HepG2 (cell line): ENCODE results near the gene SHF. TPM values are rescaled to one million over a fixed set of nuclear protein-coding genes. Genes with fewer than 3 reads are reported as not detected.

Experiments
- AGO1 ChIP-seq: fragments of 200-400 bp; formaldehyde crosslinking; IDR thresholded peaks from 2 replicates; pipeline ENCODE4 v1.6.1; 2017; ENCODE audit warnings: mild to moderate bottlenecking, low read depth, low read length, moderate library complexity; ENCODE audit not compliant: poor library complexity, severe bottlenecking
- CCAR2 ChIP-seq: fragments of 200-400 bp; formaldehyde crosslinking; optimal IDR thresholded peaks from 2 replicates; pipeline ENCODE3; 2018; ENCODE audit warnings: low read depth, mild to moderate bottlenecking, low read length, moderate library complexity
- CREM ChIP-seq, 2 experiments: sonication (generic) in 1 of 2; formaldehyde crosslinking in 1 of 2; IDR thresholded peaks; 2 replicates each; pipeline versions ENCODE4 v1.4.0 to v1.6.1; 2016 to 2020; ENCODE audit warnings: antibody characterized with exemption in 1 of 2, mild to moderate bottlenecking in 1 of 2, missing genetic modification reagents in 1 of 2
- ETV5 ChIP-seq: IDR thresholded peaks from 2 replicates; pipeline ENCODE4 v1.6.1; 2018; ENCODE audit warnings: missing biosample characterization, missing genetic modification reagents, inconsistent platforms, borderline replicate concordance
- FOXO1 ChIP-seq: sonication (generic); formaldehyde crosslinking; IDR thresholded peaks from 2 replicates; pipeline ENCODE4 v1.4.0; 2020; ENCODE audit warnings: missing genetic modification reagents
- ISL2 ChIP-seq: sonication (generic); formaldehyde crosslinking; IDR thresholded peaks from 2 replicates; pipeline ENCODE4 v1.5.0; 2020; ENCODE audit warnings: missing genetic modification reagents
- KDM2A ChIP-seq: sonication (generic); formaldehyde crosslinking; IDR thresholded peaks from 2 replicates; pipeline ENCODE4 v1.4.0; 2020; ENCODE audit warnings: low read depth, missing genetic modification reagents, borderline replicate concordance
- NAIF1 ChIP-seq: sonication (generic); formaldehyde crosslinking; IDR thresholded peaks from 2 replicates; pipeline ENCODE4 v1.5.0; 2020; ENCODE audit warnings: mild to moderate bottlenecking, missing genetic modification reagents, borderline replicate concordance
- SMC3 ChIP-seq: IDR thresholded peaks from 2 replicates; pipeline ENCODE4 v1.6.1; 2011; ENCODE audit warnings: low read length, improper control_type of control experiment
- SP1 ChIP-seq, 2 experiments: fragments of 450-650 bp in 1 of 2; sonication (generic) in 1 of 2; formaldehyde crosslinking in 1 of 2; IDR thresholded peaks; 2 replicates each; pipeline versions ENCODE4 v1.4.0 to v1.6.1; 2016 to 2020; ENCODE audit warnings: missing genetic modification reagents in 1 of 2
- SRF ChIP-seq: IDR thresholded peaks from 2 replicates; pipeline ENCODE4 v1.6.1; 2011; ENCODE audit warnings: mild to moderate bottlenecking, low read depth, low read length, moderate library complexity
- TOE1 ChIP-seq: sonication (generic); formaldehyde crosslinking; IDR thresholded peaks from 2 replicates; pipeline ENCODE4 v1.4.0; 2020; ENCODE audit warnings: mild to moderate bottlenecking, missing genetic modification reagents
- XRCC5 ChIP-seq: fragments of 200-400 bp; formaldehyde crosslinking; optimal IDR thresholded peaks from 2 replicates; pipeline ENCODE3; 2017; ENCODE audit warnings: mild to moderate bottlenecking, low read length
- ZKSCAN1 ChIP-seq: fragments of 150-350 bp; IDR thresholded peaks from 2 replicates; pipeline ENCODE4 v1.6.1; 2014; ENCODE audit warnings: low read length
- ZNF17 ChIP-seq: sonication (generic); formaldehyde crosslinking; IDR thresholded peaks from 2 replicates; pipeline ENCODE4 v1.5.0; 2020; ENCODE audit warnings: mild to moderate bottlenecking, missing genetic modification reagents
- ZNF180 ChIP-seq: sonication (generic); formaldehyde crosslinking; IDR thresholded peaks from 2 replicates; pipeline ENCODE4 v1.4.0; 2020; ENCODE audit warnings: low read depth, missing genetic modification reagents, borderline replicate concordance
- ZNF34 ChIP-seq: sonication (generic); formaldehyde crosslinking; IDR thresholded peaks from 2 replicates; pipeline ENCODE4 v1.4.0; 2020; ENCODE audit warnings: mild to moderate bottlenecking, missing genetic modification reagents, borderline replicate concordance
- ZNF605 ChIP-seq: sonication (generic); formaldehyde crosslinking; IDR thresholded peaks from 2 replicates; pipeline ENCODE4 v1.8.0; 2022; ENCODE audit warnings: mild to moderate bottlenecking, missing genetic modification reagents
- ZNF616 ChIP-seq: sonication (generic); formaldehyde crosslinking; IDR thresholded peaks from 2 replicates; pipeline ENCODE4 v1.5.0; 2020; ENCODE audit warnings: low read depth, mild to moderate bottlenecking, missing genetic modification reagents
- ZNF720 ChIP-seq: sonication (generic); formaldehyde crosslinking; IDR thresholded peaks from 2 replicates; pipeline ENCODE4 v1.4.0; 2020; ENCODE audit warnings: missing genetic modification reagents
- ZNF75D ChIP-seq: sonication (generic); formaldehyde crosslinking; IDR thresholded peaks from 2 replicates; pipeline ENCODE4 v1.8.1; 2023; ENCODE audit warnings: missing genetic modification reagents, mild to moderate bottlenecking, borderline replicate concordance
- ZNF790 ChIP-seq: sonication (generic); formaldehyde crosslinking; IDR thresholded peaks from 2 replicates; pipeline ENCODE4 v1.8.0; 2022; ENCODE audit warnings: missing genetic modification reagents, mild to moderate bottlenecking, borderline replicate concordance
- ZNF878 ChIP-seq: sonication (generic); formaldehyde crosslinking; IDR thresholded peaks from 2 replicates; pipeline ENCODE4 v1.8.1; 2023; ENCODE audit warnings: mild to moderate bottlenecking, missing genetic modification reagents, moderate library complexity
- polyA plus RNA-seq, 8 experiments: library from polyadenylated mRNA; depleted of rRNA in 3 of 8; stranded (reverse) in 7 of 8; unstranded in 1 of 8; fragments of >200 nt; fragmentation: Illumina TruSeq in 4 of 8; extraction: Trizol in 4 of 8; gene quantifications; 2 replicates each; pipeline versions ENCODE4 v1.2.1 to v1.2.3, GENCODE V29; 2011 to 2016; ENCODE audit warnings: low read depth in 4 of 8, missing spikeins in 1 of 8, mixed read lengths in 1 of 8; ENCODE audit not compliant: insufficient read depth in 1 of 8
- total RNA-seq, 5 experiments: library from RNA; depleted of rRNA; stranded (reverse); fragments of >200 nt; fragmentation: Illumina TruSeq; extraction: Trizol; gene quantifications; 2 replicates each; pipeline ENCODE4 v1.2.3, GENCODE V29; 2016; ENCODE audit warnings: low read depth in 1 of 5
- TF ChIP-seq, protein P1 (sequence below): sonication (generic); formaldehyde crosslinking; IDR thresholded peaks from 2 replicates; pipeline ENCODE4 v1.5.1; 2020; ENCODE audit warnings: mild to moderate bottlenecking, missing genetic modification reagents, borderline replicate concordance
- TF ChIP-seq, protein P2 (sequence below): sonication (generic); formaldehyde crosslinking; IDR thresholded peaks from 2 replicates; pipeline ENCODE4 v1.4.0; 2020; ENCODE audit warnings: missing genetic modification reagents, borderline replicate concordance
- TF ChIP-seq, protein P3 (sequence below): sonication (generic); formaldehyde crosslinking; IDR thresholded peaks from 2 replicates; pipeline ENCODE4 v1.8.1; 2022; ENCODE audit warnings: mild to moderate bottlenecking, missing genetic modification reagents

SHF gene
- total and polyA plus RNA-seq, 2 of the 13 experiments (the other 11 are each of a cell fraction or from before 2014, with no cell fraction given): 20.9 to 25.5 TPM

DNA sequence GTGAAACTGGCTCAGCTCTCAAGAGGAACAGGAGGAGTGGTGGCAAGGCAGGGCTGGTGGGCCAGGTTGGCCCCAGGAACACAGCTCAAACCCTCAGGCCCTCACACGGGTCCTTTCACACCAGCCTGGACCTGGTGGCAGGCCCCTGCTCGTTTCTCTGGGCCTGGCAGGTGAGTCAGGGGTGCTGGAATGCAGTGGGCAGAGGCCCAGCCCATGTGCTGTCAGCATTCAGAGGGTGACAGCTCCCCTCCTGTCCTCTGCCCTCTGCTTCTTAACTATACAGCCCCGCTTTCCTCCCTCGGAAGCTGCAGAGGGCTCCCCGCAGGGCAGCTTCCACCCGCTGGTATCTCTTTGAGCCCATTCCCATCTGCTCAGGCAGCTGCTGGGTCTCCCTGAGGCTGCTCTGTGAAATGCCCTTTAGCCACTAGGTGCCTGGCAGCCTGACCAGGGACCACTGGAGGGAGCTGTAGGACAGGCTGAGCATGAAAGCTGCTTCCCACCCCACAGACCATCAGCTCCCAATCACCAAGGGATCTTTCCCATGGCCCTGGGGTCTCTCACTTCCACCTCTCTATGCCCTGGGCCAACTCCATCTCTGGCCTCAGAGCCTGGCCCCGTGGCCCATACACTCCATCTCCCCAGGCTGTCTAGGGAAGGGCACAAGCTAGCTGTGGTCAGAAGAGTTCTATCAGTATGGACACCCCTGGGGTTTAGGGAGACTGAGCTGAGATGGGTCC, 24.8 kb downstream of the SHF start (continued):
- TF ChIP-seq, protein P1, sequence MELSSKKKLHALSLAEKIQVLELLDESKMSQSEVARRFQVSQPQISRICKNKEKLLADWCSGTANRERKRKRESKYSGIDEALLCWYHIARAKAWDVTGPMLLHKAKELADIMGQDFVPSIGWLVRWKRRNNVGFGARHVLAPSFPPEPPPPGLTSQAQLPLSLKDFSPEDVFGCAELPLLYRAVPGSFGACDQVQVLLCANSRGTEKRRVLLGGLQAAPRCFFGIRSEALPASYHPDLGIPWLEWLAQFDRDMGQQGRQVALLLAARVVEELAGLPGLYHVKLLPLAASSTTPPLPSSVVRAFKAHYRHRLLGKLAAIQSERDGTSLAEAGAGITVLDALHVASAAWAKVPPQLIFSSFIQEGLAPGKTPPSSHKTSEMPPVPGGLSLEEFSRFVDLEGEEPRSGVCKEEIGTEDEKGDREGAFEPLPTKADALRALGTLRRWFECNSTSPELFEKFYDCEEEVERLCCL (CRISPR knock-in tag): no peak
- TF ChIP-seq ZKSCAN1 (no peak), AGO1 (peak; percentile 96), ETV5 (no peak), ZNF878 (no peak), XRCC5 (peak; percentile 84), FOXO1 (CRISPR knock-in tag) (no peak), ZNF790 (CRISPR knock-in tag) (no peak), CREM (IDR thresholded peaks at IDR 0.05) (no peak), CREM (CRISPR knock-in tag; IDR thresholded peaks at IDR 0.05) (no peak), CCAR2 (no peak), KDM2A (CRISPR knock-in tag) (peak; percentile 70; the same call in 1 of the 2 replicates), ZNF605 (CRISPR knock-in tag) (no peak), ISL2 (no peak; the same call in 1 of the 2 replicates), SRF (no peak), ZNF616 (CRISPR knock-in tag) (no peak), SP1 (IDR thresholded peaks at IDR 0.05) (no peak), SP1 (CRISPR knock-in tag; IDR thresholded peaks at IDR 0.05) (no peak), ZNF34 (CRISPR knock-in tag) (no peak), ZNF720 (CRISPR knock-in tag) (no peak), SMC3 (peak; percentile 69), TOE1 (CRISPR knock-in tag) (no peak), ZNF180 (CRISPR knock-in tag) (no peak), NAIF1 (CRISPR knock-in tag) (no peak), ZNF17 (CRISPR knock-in tag) (no peak), ZNF75D (CRISPR knock-in tag) (no peak)
- TF ChIP-seq, protein P2, sequence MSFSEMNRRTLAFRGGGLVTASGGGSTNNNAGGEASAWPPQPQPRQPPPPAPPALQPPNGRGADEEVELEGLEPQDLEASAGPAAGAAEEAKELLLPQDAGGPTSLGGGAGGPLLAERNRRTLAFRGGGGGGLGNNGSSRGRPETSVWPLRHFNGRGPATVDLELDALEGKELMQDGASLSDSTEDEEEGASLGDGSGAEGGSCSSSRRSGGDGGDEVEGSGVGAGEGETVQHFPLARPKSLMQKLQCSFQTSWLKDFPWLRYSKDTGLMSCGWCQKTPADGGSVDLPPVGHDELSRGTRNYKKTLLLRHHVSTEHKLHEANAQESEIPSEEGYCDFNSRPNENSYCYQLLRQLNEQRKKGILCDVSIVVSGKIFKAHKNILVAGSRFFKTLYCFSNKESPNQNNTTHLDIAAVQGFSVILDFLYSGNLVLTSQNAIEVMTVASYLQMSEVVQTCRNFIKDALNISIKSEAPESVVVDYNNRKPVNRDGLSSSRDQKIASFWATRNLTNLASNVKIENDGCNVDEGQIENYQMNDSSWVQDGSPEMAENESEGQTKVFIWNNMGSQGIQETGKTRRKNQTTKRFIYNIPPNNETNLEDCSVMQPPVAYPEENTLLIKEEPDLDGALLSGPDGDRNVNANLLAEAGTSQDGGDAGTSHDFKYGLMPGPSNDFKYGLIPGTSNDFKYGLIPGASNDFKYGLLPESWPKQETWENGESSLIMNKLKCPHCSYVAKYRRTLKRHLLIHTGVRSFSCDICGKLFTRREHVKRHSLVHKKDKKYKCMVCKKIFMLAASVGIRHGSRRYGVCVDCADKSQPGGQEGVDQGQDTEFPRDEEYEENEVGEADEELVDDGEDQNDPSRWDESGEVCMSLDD: no peak
- TF ChIP-seq, protein P3, sequence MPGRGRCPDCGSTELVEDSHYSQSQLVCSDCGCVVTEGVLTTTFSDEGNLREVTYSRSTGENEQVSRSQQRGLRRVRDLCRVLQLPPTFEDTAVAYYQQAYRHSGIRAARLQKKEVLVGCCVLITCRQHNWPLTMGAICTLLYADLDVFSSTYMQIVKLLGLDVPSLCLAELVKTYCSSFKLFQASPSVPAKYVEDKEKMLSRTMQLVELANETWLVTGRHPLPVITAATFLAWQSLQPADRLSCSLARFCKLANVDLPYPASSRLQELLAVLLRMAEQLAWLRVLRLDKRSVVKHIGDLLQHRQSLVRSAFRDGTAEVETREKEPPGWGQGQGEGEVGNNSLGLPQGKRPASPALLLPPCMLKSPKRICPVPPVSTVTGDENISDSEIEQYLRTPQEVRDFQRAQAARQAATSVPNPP: no peak
